Measurements from ENCODE around the gene IDI2.

Gene IDI2

DNA sequence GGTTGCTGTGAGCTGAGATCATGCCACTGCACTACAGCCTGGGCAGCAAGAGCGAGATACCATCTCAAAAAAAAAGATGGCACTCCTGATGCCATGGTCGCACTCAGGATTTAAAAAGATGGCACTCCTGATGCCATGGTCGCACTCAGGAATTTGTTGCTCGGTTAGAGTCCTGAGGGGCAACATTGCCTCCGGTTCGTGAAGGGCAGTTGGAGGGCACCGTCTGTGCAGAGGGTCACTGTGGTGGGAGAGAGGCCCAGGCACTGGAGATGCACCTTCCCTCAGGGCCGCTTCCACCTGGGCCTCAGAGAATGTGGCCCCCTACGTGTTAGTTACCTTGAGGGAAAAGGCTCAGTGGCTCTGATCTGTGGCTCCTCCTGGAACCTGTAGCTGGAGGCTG is 19.1 kb downstream of the IDI2 start:
- no peak for DNase-seq (ENCODE audit: low read depth)

DNA sequence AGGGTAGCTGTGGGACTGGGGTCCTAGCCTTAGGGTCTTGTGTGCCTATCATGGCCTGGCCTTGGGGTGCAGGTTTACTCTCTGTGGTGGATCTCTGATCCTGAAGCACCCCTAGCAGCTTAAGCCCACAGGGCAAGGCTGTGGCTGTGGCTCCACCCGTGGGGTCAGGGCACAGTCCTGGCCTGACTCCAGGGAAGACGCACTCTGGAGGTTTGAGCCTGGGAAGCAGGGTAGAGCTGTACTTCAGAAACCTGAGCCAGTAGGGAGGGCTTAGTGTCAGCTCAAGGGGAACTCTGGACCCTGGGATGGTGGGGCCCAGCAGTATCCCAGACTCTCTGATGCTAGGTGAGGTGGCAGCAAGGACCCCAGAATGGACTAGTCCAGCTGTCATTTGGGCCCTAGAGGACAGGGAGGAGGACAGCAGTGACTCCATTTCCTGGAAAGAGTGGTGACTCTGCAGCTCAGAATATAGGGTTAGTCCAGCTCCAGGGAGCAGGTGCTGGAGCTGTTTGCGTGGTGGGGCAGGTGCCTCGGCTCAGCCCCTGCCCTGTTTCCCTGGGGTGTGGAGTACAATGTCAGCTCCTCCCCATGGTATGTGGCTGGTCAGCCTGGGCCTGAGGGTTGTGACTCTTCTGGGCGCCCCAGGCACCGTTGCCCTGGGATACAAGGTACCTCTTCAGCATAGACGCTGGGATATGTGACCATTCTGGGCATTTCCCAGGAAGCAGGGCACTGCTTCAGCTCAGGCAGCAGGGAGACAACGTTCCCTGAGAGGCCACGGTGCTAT is 21.6 kb downstream of the IDI2 start:
- DNase-seq (ENCODE audit: low read depth) = no peak

DNA sequence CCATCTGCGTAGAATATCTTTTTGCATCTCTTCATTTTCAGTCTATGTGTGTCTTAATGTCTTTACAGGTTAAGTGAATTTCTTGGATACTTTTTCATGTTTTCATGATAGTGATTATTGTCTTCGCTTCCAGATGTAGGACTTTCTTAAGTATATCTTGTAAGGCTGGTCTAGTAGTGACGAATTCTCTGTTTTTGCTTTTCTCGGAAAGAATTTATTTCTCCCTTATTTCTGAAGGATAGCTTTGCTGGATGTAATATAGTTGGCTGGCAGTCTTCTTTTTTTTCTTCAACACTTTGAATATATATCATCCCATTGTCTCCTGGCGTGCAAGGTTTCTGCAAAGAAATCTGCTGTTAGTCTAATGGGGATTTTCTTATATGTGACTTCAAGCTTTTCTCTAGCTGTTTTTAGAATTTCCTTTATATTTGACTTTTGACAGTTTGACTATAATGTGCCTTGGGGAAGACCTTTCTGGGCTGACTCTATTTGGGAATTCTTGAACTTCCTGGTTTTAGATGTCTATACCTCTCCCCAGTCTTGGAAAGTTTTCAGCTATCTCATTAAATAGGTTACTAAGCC is 23.1 kb downstream of the IDI2 start:
- no peak for DNase-seq (ENCODE audit: low read depth)

DNA sequence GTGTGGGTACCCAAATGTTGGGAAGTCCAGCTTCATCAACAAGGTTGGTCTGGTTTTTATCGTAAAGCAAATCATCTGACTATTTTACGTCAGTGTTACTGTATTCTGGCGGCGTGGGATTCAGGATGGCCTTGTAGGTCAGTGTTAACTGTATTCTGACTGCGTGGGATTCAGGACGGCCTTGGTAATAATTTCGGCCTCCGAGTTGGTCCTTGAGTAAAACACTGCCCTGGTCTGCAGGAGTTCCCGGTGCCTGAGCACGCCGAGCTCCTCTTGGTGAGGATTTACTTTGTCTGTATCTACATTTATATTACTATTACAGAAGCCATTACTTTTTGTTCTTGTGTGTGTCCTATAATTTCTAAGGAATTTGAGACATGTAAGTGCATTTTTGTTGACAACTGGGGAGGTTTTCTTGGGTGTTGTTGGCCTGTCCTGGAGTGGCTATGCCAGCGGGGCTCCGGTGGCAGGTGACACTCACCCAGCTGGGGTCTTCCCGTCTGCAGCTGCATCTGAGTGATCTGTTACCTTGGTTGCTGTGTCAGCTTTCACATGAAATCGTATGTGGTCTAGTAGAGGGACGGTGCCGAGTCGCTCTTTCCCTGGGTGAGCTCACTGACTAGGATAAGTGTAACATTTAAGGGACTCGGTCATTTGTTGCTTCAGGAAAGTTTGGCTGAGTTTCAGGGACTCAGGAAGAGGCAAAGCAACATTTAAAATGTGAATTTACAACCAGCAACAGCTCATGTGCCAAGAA is 28.2 kb downstream of the IDI2 start:
- no peak for DNase-seq (ENCODE audit: low read depth)

DNA sequence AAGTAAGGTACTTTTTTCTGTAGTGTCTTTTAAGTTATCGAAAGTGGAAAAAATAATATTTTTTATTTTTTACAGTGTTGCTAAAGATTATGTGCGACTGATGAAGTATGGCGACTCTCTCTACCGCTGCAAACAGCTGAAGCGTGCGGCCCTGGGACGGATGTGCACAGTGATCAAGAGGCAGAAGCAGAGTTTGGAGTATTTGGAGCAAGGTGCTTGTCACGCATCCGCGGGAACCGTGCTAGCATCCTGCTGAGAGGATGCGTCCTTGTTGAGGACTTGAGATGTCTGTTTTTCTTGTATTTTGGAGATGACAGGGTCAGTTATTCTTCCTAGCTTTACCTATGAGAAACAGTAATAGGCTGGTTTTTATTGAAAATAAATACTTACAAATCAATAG is 29.6 kb downstream of the IDI2 start:
- DNase-seq (ENCODE audit: low read depth) = no peak

DNA sequence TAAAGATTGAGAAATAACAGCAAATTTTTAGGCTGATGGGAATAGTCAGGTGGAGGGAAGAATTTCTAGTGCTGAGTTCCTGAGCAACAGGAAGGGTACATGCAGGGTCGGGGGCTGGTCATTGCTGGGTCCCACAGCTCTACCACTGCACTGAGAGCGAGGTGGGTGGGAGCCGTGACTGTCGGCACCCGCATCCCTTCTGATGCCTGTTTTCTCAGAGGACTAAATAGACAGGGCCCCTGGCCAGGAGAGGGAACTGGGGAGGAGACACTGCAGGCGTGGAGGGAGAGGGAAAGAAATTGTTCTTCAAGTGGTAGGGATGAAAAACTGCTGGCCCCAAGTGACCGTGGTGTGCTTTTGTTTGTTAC is 30.1 kb downstream of the IDI2 start:
- no peak for DNase-seq (ENCODE audit: low read depth)

DNA sequence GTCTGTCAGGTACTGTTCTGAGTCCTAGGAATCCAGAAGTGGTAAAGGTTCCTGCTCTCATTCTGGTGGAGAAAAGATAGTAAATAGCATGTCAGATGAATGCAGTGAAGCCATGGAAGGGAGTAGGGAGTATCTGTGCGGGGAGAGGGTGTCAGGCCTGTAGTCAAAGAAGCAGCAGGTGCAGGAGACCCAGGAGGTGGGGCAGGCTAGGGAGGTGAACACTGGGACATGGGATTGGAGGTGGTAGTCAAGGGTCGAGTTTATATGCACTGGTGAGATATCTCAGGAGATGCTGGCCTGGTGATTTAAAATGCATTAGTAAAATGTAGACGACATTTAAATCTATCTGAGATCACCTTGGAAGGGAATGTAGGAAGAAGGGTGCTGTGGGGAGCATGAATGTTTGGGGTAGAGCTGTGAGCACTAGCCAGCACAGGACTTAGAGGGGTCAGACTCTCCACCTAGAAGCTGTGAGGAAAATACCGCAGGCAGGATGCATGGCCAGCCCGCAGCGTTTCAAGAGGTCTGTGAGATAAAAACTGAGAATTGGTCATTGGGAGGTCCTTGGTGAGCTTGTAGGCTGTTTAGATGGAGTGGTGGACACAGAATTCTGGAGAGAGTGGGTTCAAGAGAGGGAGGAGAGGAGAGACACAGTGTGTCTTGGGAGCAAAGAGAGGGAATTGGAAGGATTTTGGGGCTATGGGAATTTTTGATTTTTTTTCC is 30.7 kb downstream of the IDI2 start:
- no peak for DNase-seq (ENCODE audit: low read depth)

DNA sequence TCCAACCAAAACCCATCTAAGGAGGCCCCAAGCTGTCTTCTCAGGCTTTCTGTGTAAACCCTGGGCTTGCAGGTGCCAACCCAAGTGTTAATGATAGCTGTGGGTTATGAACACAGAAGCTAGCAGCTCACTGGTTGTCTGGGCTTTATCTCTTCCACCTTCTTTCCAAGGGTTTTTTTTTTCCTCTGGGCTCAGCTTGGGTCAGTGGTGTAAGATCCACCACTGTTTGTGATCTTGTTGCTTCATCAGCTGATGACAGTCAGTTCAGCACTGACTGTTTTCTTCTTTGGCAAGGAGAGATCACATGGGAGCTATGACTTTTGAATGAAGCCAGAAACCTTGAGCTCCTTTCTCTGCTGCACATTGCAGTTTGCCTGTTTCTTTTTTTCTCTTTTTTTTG is 32.8 kb downstream of the IDI2 start:
- no peak for DNase-seq (ENCODE audit: low read depth)

DNA sequence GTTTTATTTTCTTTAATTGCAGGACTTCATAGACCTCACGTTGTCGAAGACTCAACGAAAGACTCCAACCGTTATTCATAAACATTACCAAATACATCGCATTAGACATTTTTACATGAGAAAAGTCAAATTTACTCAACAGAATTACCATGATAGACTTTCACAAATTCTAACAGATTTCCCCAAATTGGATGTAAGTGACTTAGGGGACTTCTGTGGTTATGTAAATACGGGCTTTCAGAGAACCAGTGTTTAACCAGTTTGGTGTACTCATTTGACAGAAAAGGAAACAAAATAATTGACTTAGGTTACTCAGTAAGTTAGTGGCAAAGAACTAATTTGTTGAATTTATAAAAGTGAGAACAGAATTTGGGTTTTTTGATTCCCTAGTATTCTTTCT is 33.2 kb downstream of the IDI2 start:
- no peak for DNase-seq (ENCODE audit: low read depth)

DNA sequence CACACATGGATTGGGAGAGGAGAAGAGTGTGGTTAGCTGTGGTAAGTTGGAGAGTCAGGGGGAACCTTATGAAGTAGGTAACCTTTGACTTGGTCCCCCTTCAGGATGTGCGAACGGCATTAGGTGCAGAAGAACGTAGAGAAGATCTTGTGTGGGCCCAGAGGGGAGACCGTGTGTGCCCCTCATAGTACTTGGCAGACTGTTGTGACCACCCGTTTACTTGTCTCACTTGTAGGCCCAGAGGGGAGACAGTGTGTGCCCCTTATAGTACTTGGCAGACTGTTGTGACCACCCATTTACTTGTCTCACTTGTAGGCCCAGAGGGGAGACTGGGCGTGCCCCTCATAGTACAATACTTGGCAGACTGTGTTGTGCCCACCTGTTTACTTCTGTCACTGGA is 34.9 kb downstream of the IDI2 start:
- no peak for DNase-seq (ENCODE audit: low read depth)

DNA sequence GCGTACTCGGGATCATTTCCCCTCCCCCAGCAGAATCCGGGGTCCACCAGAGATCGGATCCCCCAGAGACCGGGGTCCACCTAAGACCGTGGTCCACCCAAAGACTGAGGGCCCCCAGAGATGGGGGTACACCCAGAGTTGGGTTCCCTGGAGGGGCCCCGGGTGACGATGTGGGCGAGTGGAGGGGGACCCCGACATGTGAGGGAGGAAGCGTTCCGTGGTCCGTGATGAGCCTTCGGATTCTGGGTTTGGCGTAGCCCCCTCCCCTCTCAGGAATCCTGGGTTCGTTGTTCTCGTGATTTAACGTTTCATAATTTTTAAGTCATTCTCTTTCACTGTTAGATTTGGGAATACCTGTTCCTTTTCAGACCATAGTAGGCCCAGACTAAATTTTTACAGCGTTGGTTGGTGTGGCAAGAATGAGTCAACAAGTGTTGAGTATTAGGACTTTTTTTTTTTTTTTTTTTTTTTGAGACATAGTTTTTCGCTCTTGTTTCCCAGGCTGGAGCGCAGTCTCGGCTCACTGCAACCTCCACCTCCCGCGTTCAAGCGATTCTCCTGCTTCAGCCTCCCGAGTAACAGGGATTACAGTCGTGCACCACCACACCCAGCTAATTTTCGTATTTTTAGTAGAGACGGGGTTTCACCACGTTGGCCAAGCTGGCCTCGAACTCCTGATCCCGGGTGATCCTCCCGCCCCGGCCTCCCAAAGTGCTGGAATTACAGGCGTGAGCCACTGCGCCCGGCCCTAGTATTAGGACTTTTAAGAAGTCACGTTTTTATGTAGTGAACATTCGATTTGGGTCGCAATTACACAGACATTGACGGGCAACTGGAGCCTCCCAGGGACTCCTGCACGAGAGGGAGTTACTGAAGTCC is 36.8 kb downstream of the IDI2 start:
- no peak for DNase-seq (ENCODE audit: low read depth)

DNA sequence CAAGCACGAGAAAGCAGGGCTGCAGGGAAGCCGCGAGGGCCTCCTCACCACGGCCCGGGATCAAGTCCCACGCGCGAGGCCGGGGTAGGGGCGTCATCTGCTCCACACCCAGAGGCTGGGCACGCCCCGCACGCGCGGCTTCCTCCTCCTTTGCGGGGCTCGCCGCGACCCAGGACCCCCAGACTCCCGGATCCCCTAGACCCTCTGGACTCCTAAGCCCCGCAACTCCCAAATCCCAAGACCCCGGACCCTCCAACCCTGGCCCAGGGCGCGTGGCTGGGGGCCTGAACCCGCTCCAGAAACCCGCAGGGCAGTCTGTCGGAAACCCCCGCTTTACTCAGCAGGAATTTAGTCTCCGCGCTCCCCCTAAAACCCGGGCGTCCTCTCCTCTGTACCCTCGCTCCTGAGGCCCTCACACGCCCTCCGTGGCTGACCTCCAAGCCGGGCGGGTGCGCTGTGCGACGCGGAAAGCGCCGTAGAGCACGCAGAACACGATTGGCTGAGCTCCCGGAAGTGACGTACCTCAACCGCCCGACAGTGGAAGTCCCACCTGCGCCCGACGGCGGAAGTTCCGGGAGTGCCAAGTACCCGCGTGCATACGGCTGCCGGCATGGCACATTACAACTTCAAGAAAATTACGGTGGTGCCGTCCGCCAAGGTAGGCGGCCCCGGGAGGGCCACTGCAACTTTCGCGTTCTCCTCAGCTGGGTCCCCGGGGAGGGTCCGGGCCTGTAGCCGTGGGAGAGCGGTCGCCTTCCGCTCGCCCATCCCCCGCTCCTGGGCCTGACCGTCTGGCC is 37.6 kb downstream of the IDI2 start, which contains the start of gene GTPBP4:
Gene GTPBP4 (plus strand): TSS at position 565 of the 797 bp plus-strand sequence. CDS start 46 bp downstream, at position 611.
- peak; percentile 65 for DNase-seq (ENCODE audit: low read depth)

DNA sequence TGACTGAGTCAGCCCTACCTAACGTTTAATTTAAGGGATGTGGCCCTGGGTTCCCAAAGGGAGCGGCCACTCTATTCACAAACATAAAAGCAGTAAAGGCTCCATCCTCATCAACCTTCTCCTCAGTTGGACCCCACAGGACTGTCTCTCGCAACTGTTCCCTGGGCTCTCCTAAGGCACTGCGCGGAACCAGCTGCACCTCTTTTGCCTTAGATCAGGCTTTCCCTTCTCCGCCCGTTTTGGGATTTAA is 38.1 kb downstream of the IDI2 start:
- no peak for DNase-seq (ENCODE audit: low read depth)

DNA sequence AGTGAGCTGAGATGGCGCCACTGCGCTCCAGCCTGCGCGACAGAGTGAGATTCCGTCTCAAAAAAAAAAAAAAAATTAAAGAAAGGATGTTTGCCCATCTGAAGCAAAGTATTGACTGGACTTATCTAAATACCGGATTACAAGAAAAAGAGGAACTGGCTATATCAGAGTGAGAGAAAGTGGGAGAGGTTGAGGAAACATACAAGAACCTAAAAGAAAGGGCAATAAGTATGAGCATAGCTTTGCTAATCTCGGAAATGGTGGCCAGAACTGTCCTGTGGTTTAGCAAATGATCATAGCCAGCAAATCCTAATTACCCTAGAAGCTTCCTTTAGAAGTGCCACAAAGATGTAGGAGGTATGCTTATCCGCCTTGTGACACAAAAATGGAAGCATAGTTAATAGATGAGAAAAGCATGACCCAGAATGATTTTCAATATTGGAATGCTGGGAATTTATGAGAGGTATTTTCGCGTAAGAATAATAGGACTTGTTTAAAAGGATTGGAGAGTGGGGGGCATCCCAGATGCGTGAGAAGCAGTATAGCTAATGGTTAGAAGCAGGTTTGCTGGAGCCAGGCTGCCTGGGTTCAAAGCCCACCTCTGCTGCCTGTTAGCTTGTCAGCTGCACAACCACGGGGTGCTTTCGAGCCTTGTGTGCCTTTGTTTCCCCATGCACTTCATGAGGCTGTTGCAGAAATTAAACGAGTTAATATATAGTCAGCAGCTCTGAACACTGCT is 38.6 kb downstream of the IDI2 start:
- DNase-seq (ENCODE audit: low read depth) = peak; percentile 55

DNA sequence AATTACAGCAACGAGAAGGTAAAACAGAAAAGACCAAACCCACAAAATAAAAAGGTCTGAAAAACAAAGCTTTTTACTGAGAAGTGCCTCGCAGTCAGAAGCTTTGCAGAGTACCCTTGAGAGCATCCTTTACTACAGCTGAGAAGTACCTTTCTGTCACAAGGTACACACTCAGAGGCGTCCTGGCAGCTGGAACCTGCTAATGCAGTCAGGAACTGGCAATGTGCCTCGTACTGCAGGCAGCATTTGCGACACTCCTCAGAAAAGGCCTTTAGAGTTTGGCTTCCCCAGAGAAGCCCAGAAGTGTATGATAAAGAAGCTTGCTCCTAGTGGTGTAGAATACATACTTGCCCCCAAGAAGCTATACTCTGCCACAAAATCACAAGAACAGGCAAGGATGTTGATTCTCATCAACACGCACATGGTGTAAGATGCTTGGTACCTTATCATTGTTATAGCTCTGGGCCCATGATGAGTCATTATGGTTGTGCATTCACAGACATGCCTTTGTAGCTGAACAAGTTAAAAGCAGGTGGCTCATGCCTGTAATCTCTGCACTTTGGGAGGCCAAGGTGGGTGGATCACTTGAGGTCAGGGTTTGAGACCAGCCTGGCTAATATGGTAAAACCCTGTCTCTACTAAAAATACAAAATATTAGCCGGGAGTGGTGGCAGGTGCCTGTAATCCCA is 39.4 kb downstream of the IDI2 start:
- DNase-seq (ENCODE audit: low read depth) = no peak

DNA sequence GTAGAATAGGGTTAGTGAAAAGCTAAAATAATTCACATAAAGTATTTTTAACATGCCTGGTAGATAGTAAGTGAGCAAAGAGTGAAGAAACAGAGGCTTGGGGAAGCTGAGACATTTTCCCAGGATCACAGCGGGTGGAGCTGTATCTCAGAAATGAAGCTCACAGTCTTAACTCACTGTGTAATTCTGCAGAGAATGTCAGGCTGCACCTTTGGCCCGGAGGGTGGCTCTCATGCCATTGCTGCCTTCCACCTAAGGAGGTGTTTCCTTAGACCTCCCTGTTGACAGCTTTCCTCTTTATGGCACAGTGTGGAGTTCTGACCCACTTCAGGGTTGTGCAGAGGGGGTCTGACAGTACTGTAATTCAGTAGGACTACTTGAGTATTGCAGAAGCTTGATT is 40.3 kb downstream of the IDI2 start:
- DNase-seq (ENCODE audit: low read depth) = no peak

DNA sequence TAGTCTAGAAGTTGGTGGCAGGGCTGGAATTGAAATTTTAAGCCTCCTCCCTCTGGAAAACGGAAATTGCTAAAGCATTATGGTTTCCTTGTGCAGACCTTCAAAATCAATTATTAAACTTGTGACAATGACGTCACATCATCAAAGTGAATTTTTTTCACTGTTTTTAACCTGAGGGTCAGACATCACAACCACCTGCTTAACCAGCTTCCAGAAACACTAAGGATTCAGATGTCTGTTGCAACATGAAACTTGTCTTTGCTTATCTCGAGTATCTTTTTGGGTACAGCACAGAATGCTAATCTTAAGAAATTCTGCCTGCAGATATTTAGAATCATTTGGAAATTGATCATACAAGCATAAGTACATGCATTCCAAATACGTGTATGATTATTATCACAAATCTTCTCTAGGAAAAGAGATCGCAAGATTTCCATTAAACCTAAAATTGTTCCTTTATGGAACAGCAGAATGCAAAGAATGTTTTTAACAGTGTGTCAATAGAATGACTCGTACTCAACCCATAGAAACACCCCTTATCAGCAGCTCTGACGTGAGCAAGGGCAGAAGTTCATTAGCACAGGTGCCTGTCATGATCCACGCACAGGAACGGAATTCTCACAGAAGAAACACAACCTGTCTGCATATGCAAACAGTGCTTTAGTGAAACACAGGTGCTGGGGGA is 41.5 kb downstream of the IDI2 start:
- DNase-seq (ENCODE audit: low read depth) = no peak

DNA sequence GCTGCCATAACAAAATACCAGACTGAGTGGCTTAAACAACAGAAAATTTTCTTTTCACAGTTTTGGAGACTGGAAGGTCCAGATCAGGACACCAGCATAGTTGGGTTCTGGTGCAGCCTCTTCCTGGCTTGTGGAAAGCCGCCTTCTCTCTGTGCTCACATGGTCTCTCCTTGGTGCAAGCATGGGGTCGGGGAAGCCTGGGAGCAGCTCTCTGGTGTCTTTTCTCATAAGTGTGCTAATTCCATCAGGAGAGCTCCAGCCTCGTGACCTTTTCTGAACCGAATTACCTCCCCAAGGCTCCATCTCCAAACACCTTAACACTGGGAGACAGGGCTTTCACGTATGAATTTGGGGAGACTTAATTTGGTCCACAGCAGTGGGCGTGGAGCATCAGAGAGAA is 42.3 kb downstream of the IDI2 start:
- DNase-seq (ENCODE audit: low read depth) = no peak

DNA sequence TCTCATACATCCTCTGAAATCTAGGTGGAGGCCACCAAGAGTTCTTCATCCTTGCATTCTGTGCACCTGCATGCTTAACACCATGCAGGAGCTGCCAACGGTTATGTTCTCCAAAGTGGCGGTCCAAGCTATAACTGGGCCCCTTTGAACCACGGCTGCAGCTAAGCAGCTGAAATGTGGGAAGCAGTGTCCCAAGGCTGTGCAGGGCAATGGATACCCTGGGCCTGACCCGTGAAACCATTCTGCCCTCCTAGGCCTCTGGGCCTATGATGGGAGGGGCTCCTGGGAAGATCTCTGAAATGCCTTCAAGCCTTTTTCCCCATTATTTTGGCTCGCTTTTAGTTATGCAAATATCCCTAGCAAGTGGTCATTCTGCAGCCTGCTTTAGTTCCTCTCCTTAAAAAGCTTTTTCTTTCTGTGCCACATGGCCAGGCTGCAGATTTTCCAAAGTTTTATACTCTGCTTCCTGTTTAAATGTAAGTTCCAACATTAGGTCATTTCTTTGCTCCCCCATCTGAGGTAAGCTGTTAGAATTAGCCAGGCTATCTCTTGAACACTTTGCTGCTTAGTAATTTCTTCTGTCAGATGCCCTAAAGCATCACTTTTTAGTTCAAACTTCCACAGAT is 45.1 kb downstream of the IDI2 start:
- no peak for DNase-seq (ENCODE audit: low read depth)

All from HS-5 (cell line).